Lung microvascular endothelial cell (primary cell): ENCODE measurements around the gene SH3GL1. TPM values are rescaled to one million over a fixed set of nuclear protein-coding genes. Genes with fewer than 3 reads are reported as not detected.

Experiments used
- DNase-seq, 2 donors: peaks; one replicate each; pipeline versions ENCODE4 v3.0.0 to v3.0.0-alpha.2; 2010; ENCODE audit warnings: low read depth in 2 of 2
- total RNA-seq: library from RNA; depleted of rRNA; stranded (reverse); fragments of >200 nt; gene quantifications from 2 replicates; pipeline ENCODE4 v1.2.1, GENCODE V29; 2014

The SH3GL1 gene
- total RNA-seq, 1 donor from 2014 or later, result 41.9 TPM

GRCh38 chr19:4431808-4432674, 31.7 kb upstream of the SH3GL1 start:
- no peak for DNase-seq

- no peak for DNase-seq
Measured at GRCh38 chr19:4431296-4431695, 30.9 kb upstream of the SH3GL1 start.

GRCh38 chr19:4430760-4431159, 30.4 kb upstream of the SH3GL1 start:
- no peak for DNase-seq

GRCh38 chr19:4429771-4430171, 29.4 kb upstream of the SH3GL1 start:
- no peak for DNase-seq

- DNase-seq, result no peak
Measured at GRCh38 chr19:4429256-4429655, 28.9 kb upstream of the SH3GL1 start.

GRCh38 chr19:4428326-4428975, 28.1 kb upstream of the SH3GL1 start:
- DNase-seq, result no peak

GRCh38 chr19:4425537-4425936, 25.2 kb upstream of the SH3GL1 start:
- DNase-seq, result peak in 1 of 2 donors; percentile 22

- no peak for DNase-seq
Measured at GRCh38 chr19:4423416-4424126, 23.2 kb upstream of the SH3GL1 start.

- DNase-seq, result no peak
Measured at GRCh38 chr19:4416268-4416667, 15.9 kb upstream of the SH3GL1 start.

- no peak for DNase-seq
Measured at GRCh38 chr19:4415352-4415751, 15.0 kb upstream of the SH3GL1 start.

GRCh38 chr19:4414800-4415321, 14.5 kb upstream of the SH3GL1 start:
- no peak for DNase-seq

- peak in 1 of 2 donors; percentile 28 for DNase-seq
Measured at GRCh38 chr19:4414144-4414799, 13.9 kb upstream of the SH3GL1 start.

- DNase-seq, result no peak
Measured at GRCh38 chr19:4413588-4413987, 13.2 kb upstream of the SH3GL1 start.

- DNase-seq, result no peak
Measured at GRCh38 chr19:4409123-4409933, 9.0 kb upstream of the SH3GL1 start.

GRCh38 chr19:4406626-4407025, 6.3 kb upstream of the SH3GL1 start:
- DNase-seq, result no peak

GRCh38 chr19:4405977-4406376, 5.6 kb upstream of the SH3GL1 start:
- DNase-seq, result no peak

GRCh38 chr19:4403005-4403761, 2.8 kb upstream of the SH3GL1 start:
- DNase-seq, result no peak

GRCh38 chr19:4402171-4403004, 2.0 kb upstream of the SH3GL1 start, which contains the start of gene CHAF1A:
CHAF1A (plus strand) TSS chr19:4402640; CDS start chr19:4402763, 123 bp downstream.
- peak; percentile 100 for DNase-seq

GRCh38 chr19:4401769-4402170, 1.4 kb upstream of the SH3GL1 start:
- no peak for DNase-seq
